HTR-8/SVneo (cell line): Measurements from ENCODE around the gene ATP8A2.

ENCODE experiments used
- DNase-seq: peaks from one replicate; pipeline ENCODE4 v3.0.0; 2011; ENCODE audit warnings: low spot score, mixed read lengths; ENCODE audit not compliant: insufficient read length
- FAIRE-seq: peaks from 2 replicates; lab custom pipeline; 2011; peaks lifted over from hg19 to GRCh38; lab: Jason Lieb, UNC

ATP8A2 gene

GRCh38 chr13:25862156-25862555 lies 490.4 kb downstream of the ATP8A2 start:
- FAIRE-seq (no peak), DNase-seq (no peak)

GRCh38 chr13:25864116-25864515 lies 492.3 kb downstream of the ATP8A2 start:
- FAIRE-seq (no peak), DNase-seq (no peak)

GRCh38 chr13:25864936-25865335 lies 493.2 kb downstream of the ATP8A2 start:
- FAIRE-seq (no peak), DNase-seq (no peak)

- FAIRE-seq (no peak), DNase-seq (no peak)
Observed at GRCh38 chr13:25865391-25865790, 493.6 kb downstream of the ATP8A2 start.

- FAIRE-seq (no peak), DNase-seq (no peak)
Observed at GRCh38 chr13:25867038-25867437, 495.3 kb downstream of the ATP8A2 start.

GRCh38 chr13:25868490-25868889 lies 496.7 kb downstream of the ATP8A2 start:
- FAIRE-seq (no peak), DNase-seq (no peak)

GRCh38 chr13:25869941-25870340 lies 498.2 kb downstream of the ATP8A2 start:
- DNase-seq (no peak), FAIRE-seq (no peak)

- FAIRE-seq, result no peak
- no peak for DNase-seq
Observed at GRCh38 chr13:25871389-25872125, 499.8 kb downstream of the ATP8A2 start.

GRCh38 chr13:25872481-25873241 lies 500.9 kb downstream of the ATP8A2 start:
- no peak for FAIRE-seq
- no peak for DNase-seq

GRCh38 chr13:25873242-25873612 lies 501.5 kb downstream of the ATP8A2 start:
- no peak for FAIRE-seq
- DNase-seq, result no peak

- FAIRE-seq (no peak), DNase-seq (no peak)
Observed at GRCh38 chr13:25874064-25874737, 502.4 kb downstream of the ATP8A2 start.

- DNase-seq, result no peak
- no peak for FAIRE-seq
Observed at GRCh38 chr13:25874907-25875306, 503.1 kb downstream of the ATP8A2 start.

GRCh38 chr13:25876247-25876646 lies 504.5 kb downstream of the ATP8A2 start:
- DNase-seq (no peak), FAIRE-seq (no peak)

GRCh38 chr13:25879466-25879865 lies 507.7 kb downstream of the ATP8A2 start:
- DNase-seq (no peak), FAIRE-seq (no peak)

GRCh38 chr13:25881136-25881926 lies 509.6 kb downstream of the ATP8A2 start:
- DNase-seq, result no peak
- no peak for FAIRE-seq

GRCh38 chr13:25881971-25882451 lies 510.2 kb downstream of the ATP8A2 start:
- FAIRE-seq, result no peak
- DNase-seq, result no peak

GRCh38 chr13:25882466-25883357 lies 510.9 kb downstream of the ATP8A2 start:
- DNase-seq (no peak), FAIRE-seq (no peak)

- FAIRE-seq, result no peak
Observed at GRCh38 chr13:25885418-25885817, 513.6 kb downstream of the ATP8A2 start.

More at GRCh38 chr13:25885418-25885817, 513.6 kb downstream of the ATP8A2 start:
- no peak for DNase-seq
